ENCODE measurements around the gene EVPL. TPM values are rescaled to one million over a fixed set of nuclear protein-coding genes. Genes with fewer than 3 reads are reported as not detected.

The EVPL gene
- total and polyA plus RNA-seq, 2 of the 13 experiments (the other 11 are each of a cell fraction or from before 2014, with no cell fraction given) = 2.1 to 8.2 TPM

DNA sequence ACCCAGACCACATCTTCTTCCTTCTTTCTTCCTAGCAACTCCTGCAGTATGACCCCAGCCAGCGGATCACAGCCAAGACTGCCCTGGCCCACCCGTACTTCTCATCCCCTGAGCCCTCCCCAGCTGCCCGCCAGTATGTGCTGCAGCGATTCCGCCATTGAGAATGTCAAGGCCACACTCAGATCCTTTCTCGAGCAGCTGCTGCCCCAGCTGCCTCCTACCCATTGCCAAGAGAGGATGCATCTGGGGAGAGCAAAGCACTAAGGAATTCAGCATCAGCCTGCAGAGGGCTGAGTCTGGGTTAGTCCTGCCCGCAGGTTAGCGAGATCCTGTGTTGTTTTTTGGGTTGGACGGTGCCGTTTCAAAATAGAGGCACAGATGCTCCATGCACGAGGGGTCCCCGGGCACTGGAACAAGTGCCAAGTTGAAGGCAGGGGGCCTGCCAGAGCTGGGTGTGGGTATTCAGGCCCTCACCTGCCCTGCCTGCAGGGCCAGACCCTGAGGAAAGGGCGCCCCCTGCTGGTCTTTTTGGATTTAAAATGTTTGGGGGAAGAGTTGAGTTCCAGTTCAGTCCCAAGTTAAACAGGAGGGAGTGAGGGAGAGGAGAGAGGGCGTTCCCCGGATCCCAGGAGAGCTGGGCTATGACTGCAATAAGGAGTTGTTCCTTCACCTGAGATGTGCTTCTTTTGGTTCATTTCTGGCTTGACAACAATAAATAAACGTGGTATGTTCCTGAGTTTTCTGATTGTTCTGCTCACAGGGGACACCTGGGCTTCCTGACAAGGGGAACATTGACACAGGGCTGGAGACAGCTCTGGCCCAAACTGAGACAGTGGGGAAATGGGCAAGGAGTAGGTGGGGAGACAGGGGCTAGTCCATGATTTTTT lies 21.6 kb downstream of the EVPL start (continued):
- TF ChIP-seq, protein P1, sequence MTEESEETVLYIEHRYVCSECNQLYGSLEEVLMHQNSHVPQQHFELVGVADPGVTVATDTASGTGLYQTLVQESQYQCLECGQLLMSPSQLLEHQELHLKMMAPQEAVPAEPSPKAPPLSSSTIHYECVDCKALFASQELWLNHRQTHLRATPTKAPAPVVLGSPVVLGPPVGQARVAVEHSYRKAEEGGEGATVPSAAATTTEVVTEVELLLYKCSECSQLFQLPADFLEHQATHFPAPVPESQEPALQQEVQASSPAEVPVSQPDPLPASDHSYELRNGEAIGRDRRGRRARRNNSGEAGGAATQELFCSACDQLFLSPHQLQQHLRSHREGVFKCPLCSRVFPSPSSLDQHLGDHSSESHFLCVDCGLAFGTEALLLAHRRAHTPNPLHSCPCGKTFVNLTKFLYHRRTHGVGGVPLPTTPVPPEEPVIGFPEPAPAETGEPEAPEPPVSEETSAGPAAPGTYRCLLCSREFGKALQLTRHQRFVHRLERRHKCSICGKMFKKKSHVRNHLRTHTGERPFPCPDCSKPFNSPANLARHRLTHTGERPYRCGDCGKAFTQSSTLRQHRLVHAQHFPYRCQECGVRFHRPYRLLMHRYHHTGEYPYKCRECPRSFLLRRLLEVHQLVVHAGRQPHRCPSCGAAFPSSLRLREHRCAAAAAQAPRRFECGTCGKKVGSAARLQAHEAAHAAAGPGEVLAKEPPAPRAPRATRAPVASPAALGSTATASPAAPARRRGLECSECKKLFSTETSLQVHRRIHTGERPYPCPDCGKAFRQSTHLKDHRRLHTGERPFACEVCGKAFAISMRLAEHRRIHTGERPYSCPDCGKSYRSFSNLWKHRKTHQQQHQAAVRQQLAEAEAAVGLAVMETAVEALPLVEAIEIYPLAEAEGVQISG (CRISPR knock-in tag; IDR thresholded peaks at IDR 0.05) = peak; percentile 55; the same call in 1 of the 2 replicates
- TF ChIP-seq, protein P2, sequence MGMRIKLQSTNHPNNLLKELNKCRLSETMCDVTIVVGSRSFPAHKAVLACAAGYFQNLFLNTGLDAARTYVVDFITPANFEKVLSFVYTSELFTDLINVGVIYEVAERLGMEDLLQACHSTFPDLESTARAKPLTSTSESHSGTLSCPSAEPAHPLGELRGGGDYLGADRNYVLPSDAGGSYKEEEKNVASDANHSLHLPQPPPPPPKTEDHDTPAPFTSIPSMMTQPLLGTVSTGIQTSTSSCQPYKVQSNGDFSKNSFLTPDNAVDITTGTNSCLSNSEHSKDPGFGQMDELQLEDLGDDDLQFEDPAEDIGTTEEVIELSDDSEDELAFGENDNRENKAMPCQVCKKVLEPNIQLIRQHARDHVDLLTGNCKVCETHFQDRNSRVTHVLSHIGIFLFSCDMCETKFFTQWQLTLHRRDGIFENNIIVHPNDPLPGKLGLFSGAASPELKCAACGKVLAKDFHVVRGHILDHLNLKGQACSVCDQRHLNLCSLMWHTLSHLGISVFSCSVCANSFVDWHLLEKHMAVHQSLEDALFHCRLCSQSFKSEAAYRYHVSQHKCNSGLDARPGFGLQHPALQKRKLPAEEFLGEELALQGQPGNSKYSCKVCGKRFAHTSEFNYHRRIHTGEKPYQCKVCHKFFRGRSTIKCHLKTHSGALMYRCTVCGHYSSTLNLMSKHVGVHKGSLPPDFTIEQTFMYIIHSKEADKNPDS (CRISPR knock-in tag; IDR thresholded peaks at IDR 0.05) = no peak
- TF ChIP-seq ZC3H13 (CRISPR knock-in tag; IDR thresholded peaks at IDR 0.05) = peak; percentile 73; the same call in 1 of the 2 replicates
- TF ChIP-seq KDM2A (CRISPR knock-in tag; IDR thresholded peaks at IDR 0.05; ENCODE audit: borderline replicate concordance, low read depth) = peak; percentile 60; the same call in 1 of the 2 replicates
- TF ChIP-seq ZNF598 (CRISPR knock-in tag; IDR thresholded peaks at IDR 0.05; ENCODE audit: borderline replicate concordance) = no peak
- no peak for TF ChIP-seq SAFB2 (CRISPR knock-in tag; IDR thresholded peaks at IDR 0.05; ENCODE audit: borderline replicate concordance, low read depth)
- TF ChIP-seq U2AF2 (IDR thresholded peaks at IDR 0.05; ENCODE audit: low read depth, low read length) = no peak
- TF ChIP-seq, protein P3, sequence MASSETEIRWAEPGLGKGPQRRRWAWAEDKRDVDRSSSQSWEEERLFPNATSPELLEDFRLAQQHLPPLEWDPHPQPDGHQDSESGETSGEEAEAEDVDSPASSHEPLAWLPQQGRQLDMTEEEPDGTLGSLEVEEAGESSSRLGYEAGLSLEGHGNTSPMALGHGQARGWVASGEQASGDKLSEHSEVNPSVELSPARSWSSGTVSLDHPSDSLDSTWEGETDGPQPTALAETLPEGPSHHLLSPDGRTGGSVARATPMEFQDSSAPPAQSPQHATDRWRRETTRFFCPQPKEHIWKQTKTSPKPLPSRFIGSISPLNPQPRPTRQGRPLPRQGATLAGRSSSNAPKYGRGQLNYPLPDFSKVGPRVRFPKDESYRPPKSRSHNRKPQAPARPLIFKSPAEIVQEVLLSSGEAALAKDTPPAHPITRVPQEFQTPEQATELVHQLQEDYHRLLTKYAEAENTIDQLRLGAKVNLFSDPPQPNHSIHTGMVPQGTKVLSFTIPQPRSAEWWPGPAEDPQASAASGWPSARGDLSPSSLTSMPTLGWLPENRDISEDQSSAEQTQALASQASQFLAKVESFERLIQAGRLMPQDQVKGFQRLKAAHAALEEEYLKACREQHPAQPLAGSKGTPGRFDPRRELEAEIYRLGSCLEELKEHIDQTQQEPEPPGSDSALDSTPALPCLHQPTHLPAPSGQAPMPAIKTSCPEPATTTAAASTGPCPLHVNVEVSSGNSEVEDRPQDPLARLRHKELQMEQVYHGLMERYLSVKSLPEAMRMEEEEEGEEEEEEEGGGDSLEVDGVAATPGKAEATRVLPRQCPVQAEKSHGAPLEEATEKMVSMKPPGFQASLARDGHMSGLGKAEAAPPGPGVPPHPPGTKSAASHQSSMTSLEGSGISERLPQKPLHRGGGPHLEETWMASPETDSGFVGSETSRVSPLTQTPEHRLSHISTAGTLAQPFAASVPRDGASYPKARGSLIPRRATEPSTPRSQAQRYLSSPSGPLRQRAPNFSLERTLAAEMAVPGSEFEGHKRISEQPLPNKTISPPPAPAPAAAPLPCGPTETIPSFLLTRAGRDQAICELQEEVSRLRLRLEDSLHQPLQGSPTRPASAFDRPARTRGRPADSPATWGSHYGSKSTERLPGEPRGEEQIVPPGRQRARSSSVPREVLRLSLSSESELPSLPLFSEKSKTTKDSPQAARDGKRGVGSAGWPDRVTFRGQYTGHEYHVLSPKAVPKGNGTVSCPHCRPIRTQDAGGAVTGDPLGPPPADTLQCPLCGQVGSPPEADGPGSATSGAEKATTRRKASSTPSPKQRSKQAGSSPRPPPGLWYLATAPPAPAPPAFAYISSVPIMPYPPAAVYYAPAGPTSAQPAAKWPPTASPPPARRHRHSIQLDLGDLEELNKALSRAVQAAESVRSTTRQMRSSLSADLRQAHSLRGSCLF (CRISPR knock-in tag; IDR thresholded peaks at IDR 0.05; ENCODE audit: borderline replicate concordance) = no peak
- TF ChIP-seq MZF1 (CRISPR knock-in tag; IDR thresholded peaks at IDR 0.05; ENCODE audit: borderline replicate concordance) = no peak
- TF ChIP-seq MTF1 (CRISPR knock-in tag; IDR thresholded peaks at IDR 0.05) = no peak
- no peak for TF ChIP-seq SIX1 (CRISPR knock-in tag; IDR thresholded peaks at IDR 0.05; ENCODE audit: borderline replicate concordance)
- no peak for TF ChIP-seq PAWR (CRISPR knock-in tag; IDR thresholded peaks at IDR 0.05; ENCODE audit: borderline replicate concordance)
- no peak for TF ChIP-seq BCL6 (CRISPR knock-in tag; IDR thresholded peaks at IDR 0.05)
- no peak; the same call in 1 of the 2 replicates for TF ChIP-seq RFX5 (IDR thresholded peaks at IDR 0.05; ENCODE audit: low read depth, low read length)
- TF ChIP-seq, protein P4, sequence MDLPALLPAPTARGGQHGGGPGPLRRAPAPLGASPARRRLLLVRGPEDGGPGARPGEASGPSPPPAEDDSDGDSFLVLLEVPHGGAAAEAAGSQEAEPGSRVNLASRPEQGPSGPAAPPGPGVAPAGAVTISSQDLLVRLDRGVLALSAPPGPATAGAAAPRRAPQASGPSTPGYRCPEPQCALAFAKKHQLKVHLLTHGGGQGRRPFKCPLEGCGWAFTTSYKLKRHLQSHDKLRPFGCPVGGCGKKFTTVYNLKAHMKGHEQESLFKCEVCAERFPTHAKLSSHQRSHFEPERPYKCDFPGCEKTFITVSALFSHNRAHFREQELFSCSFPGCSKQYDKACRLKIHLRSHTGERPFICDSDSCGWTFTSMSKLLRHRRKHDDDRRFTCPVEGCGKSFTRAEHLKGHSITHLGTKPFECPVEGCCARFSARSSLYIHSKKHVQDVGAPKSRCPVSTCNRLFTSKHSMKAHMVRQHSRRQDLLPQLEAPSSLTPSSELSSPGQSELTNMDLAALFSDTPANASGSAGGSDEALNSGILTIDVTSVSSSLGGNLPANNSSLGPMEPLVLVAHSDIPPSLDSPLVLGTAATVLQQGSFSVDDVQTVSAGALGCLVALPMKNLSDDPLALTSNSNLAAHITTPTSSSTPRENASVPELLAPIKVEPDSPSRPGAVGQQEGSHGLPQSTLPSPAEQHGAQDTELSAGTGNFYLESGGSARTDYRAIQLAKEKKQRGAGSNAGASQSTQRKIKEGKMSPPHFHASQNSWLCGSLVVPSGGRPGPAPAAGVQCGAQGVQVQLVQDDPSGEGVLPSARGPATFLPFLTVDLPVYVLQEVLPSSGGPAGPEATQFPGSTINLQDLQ (CRISPR knock-in tag; IDR thresholded peaks at IDR 0.05) = no peak

Measured in HepG2 (cell line).